Right atrium auricular region (tissue), 2 donors: ENCODE measurements around the gene TINCR. TPM values are rescaled to one million over a fixed set of nuclear protein-coding genes. Genes with fewer than 3 reads are reported as not detected.

Experiments used
- DNase-seq: peaks from one replicate; pipeline ENCODE4 v3.0.0-alpha.2; 2019; ENCODE audit warnings: low spot score
- H3K27ac ChIP-seq, 2 donors: fragments of 200-600 bp; sonication (generic); 1 replicate in 1 of 2; 2 replicates in 1 of 2; pipeline ENCODE4 v1.5.1; 2016 to 2019
- H3K27me3 ChIP-seq, 2 donors: fragments of 200-600 bp; sonication (generic); one replicate each; pipeline versions ENCODE4 v1.5.1 to v1.6.0; 2017 to 2019
- H3K36me3 ChIP-seq: fragments of 200-600 bp; sonication (generic); one replicate; pipeline ENCODE4 v1.5.1; 2016
- H3K4me1 ChIP-seq, 2 donors: fragments of 200-600 bp; sonication (generic); one replicate each; pipeline versions ENCODE4 v1.5.1 to v1.6.0; 2017 to 2019
- H3K4me3 ChIP-seq, 2 donors: fragments of 200-600 bp; sonication (generic); 1 replicate in 1 of 2; 2 replicates in 1 of 2; pipeline ENCODE4 v1.5.1; 2017 to 2019; ENCODE audit warnings: mild to moderate bottlenecking in 1 of 2, moderate library complexity in 1 of 2
- H3K9me3 ChIP-seq, 2 donors: fragments of 200-600 bp; sonication (generic); one replicate each; pipeline ENCODE4 v1.5.1; 2019
- total RNA-seq, 2 donors: library from RNA; depleted of rRNA; stranded (reverse); fragments of >200 nt; gene quantifications; one replicate each; pipeline ENCODE4 v1.1.0, GENCODE V29; 2016
- TF ChIP-seq, protein P1 (sequence below), 2 donors: fragments of 200-600 bp; sonication (generic); IDR thresholded peaks; one replicate each; pipeline ENCODE4 v1.5.1; 2019; ENCODE audit warnings: antibody characterized with exemption in 2 of 2

The TINCR gene
- total RNA-seq, 2 donors from 2014 or later: 0.59 TPM; not detected in 1

DNA sequence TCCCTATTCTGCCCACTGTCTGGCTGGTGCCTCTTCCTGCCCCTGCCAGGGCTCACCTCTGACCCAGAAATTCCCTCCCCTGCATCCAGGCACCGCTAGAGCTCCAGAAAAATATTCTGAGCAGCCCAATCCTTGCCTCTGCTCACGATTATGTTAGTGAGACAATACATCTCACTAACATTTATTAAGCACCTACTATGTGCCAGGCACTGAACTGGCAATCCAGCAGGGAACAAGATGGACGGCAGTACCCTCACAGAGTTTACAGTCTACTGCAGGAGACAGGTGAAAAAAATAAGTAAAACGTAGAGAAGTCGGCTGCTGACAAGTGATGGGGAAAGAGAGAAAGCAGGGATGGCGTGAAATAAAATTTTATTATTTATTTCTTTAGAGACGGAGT, 5.5 kb downstream of the TINCR start:
- DNase-seq: no peak
- TF ChIP-seq, protein P1, sequence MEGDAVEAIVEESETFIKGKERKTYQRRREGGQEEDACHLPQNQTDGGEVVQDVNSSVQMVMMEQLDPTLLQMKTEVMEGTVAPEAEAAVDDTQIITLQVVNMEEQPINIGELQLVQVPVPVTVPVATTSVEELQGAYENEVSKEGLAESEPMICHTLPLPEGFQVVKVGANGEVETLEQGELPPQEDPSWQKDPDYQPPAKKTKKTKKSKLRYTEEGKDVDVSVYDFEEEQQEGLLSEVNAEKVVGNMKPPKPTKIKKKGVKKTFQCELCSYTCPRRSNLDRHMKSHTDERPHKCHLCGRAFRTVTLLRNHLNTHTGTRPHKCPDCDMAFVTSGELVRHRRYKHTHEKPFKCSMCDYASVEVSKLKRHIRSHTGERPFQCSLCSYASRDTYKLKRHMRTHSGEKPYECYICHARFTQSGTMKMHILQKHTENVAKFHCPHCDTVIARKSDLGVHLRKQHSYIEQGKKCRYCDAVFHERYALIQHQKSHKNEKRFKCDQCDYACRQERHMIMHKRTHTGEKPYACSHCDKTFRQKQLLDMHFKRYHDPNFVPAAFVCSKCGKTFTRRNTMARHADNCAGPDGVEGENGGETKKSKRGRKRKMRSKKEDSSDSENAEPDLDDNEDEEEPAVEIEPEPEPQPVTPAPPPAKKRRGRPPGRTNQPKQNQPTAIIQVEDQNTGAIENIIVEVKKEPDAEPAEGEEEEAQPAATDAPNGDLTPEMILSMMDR (IDR thresholded peaks at IDR 0.05): no peak
- Histone ChIP-seq H3K27ac (no peak overlapping the region), H3K4me1 (no peaks in the 10 kb centered on the region), H3K9me3 (peaks cover 0 to 15% of the 10 kb centered on the region in 2 donors), H3K4me3 (no peak overlapping the region), H3K27me3 (peaks cover 0 to under 1% of the 10 kb centered on the region in 2 donors), H3K36me3 (no peaks in the 10 kb centered on the region)

DNA sequence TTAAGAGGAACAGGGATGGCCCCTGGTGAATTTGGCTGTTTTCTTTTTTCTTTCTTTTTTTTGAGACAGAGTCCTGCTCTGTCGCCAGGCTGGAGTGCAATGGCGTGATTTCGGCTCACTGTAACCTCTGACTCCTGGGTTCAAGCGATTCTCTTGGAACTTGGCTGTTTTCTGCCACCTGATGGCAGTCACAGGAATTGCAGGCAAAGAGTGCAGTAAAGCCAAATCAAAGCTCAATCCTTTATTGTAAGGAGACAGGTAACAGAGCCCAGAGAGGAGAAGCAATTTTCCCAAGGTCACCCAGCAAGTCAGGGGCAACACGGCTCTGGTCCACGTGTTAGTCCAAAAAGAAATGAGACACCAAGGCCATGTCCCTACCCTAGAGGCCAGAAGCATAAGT, 6.2 kb downstream of the TINCR start:
- TF ChIP-seq, protein P1 (IDR thresholded peaks at IDR 0.05): peak in 1 of 2 donors; percentile 12
- no peak for DNase-seq
- no peaks in the 10 kb centered on the region for H3K27me3 ChIP-seq

DNA sequence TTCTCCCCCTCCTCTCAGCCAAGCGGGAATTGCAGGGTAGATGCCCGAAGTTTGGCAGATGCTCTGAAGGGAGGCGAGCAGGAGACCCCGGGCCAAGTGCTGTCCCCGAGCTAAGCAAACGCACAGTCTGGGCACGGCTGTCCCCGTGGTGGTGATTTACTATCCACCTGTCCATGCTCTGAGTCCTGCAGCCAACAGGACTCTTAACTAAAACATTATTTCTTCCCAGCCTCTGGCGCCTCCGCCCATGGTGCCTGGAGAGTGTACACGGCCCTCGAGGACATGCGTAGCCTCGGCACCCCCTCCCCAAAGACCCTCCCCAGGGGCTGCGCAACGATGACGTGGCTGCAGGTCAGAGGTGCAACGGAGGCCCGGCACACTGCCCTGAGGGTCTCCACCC, 7.6 kb downstream of the TINCR start:
- no peak for DNase-seq

More for the DNA sequence above, 6.2 kb downstream of the TINCR start:
- Histone ChIP-seq H3K4me3 (no peak overlapping the region), H3K4me1 (no peaks in the 10 kb centered on the region), H3K27ac (no peak overlapping the region), H3K36me3 (no peaks in the 10 kb centered on the region), H3K9me3 (peaks cover 0 to 15% of the 10 kb centered on the region in 2 donors)

DNA sequence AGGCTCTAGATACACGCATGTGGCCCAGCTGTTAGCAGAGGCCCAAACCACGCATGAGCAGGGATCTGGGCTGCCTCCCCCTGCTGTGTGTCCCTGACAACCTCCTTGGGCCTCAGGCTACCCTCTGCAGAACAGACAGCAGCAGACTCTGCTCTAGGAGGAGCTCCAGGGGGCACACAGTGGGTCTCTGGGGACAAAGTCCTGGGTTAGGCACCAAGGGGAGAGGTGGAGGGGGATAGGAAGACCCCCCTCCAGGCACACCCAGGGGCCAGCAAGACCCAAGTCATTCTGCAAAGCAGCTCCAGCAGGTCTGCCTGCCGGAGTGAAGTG, 8.0 kb downstream of the TINCR start:
- no peaks in the 10 kb centered on the region for H3K4me1 ChIP-seq
- DNase-seq: no peak
- no peaks in the 10 kb centered on the region for H3K27me3 ChIP-seq
- TF ChIP-seq, protein P1 (IDR thresholded peaks at IDR 0.05): no peak
- no peak overlapping the region for H3K27ac ChIP-seq
- H3K4me3 ChIP-seq: no peak overlapping the region
- peaks cover 0 to 15% of the 10 kb centered on the region in 2 donors for H3K9me3 ChIP-seq
- no peaks in the 10 kb centered on the region for H3K36me3 ChIP-seq

More for the DNA sequence above, 7.6 kb downstream of the TINCR start:
- no peaks in the 10 kb centered on the region for H3K27me3 ChIP-seq
- no peak overlapping the region for H3K4me3 ChIP-seq
- no peak overlapping the region for H3K27ac ChIP-seq
- H3K4me1 ChIP-seq: no peaks in the 10 kb centered on the region
- TF ChIP-seq, protein P1 (IDR thresholded peaks at IDR 0.05): no peak
- H3K9me3 ChIP-seq: peaks cover 0 to 15% of the 10 kb centered on the region in 2 donors
- no peaks in the 10 kb centered on the region for H3K36me3 ChIP-seq

DNA sequence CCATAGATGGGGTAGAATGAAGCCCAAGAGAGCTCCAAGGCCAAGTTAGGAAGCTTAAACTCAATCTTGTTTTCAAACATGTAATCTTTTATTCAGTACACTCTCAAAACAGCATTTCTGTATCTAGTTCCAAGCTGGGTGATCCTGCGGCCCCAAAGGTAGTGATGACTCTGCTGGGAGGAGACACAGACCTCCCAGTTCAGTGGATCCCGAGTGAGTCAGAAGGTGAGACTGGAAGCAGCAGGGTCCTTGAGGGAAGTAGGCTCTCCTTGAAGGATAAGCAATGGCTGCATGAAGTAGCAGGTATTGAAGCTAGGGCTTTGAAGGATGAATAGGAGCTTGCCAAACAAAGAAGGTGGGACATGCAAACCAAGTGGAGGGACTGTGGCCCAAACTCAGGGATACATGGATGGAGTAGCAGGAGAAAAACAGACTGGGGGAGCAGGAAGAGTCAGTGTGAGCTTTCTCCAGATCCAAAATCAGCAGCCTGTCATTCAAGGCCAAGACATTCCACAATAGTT, 9.6 kb downstream of the TINCR start:
- no peaks in the 10 kb centered on the region for H3K27me3 ChIP-seq
- no peak overlapping the region for H3K27ac ChIP-seq
- TF ChIP-seq, protein P1 (IDR thresholded peaks at IDR 0.05): no peak
- peaks cover 0 to 15% of the 10 kb centered on the region in 2 donors for H3K9me3 ChIP-seq
- H3K4me1 ChIP-seq: no peaks in the 10 kb centered on the region
- DNase-seq: no peak
- H3K4me3 ChIP-seq: no peak overlapping the region
- no peaks in the 10 kb centered on the region for H3K36me3 ChIP-seq

DNA sequence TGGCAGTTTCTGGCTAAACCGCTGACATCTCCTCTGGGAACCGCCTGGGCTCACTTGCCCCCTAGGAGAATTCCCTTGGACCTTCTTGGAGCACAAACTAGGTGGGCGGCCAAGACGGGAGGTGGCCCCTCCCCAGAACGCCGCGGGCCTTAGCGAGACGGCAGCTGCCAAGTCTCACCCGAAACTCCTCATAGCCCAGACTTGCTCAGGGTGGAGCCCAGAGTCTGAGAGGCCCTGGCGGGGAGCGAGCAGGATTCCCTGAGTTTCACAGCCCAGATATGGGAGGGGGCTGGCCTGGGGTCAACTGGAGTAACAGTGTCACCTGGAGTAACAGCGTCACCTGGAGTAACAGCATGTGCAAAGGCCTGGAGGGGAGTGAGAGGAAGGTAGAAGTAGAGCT, 10.1 kb downstream of the TINCR start:
- Histone ChIP-seq H3K9me3 (peaks cover 0 to 15% of the 10 kb centered on the region in 2 donors), H3K27me3 (no peaks in the 10 kb centered on the region)
- TF ChIP-seq, protein P1 (IDR thresholded peaks at IDR 0.05): no peak

More for the DNA sequence above, 10.1 kb downstream of the TINCR start:
- Histone ChIP-seq H3K4me1 (no peaks in the 10 kb centered on the region), H3K36me3 (no peaks in the 10 kb centered on the region), H3K4me3 (no peak overlapping the region), H3K27ac (no peak overlapping the region)
- no peak for DNase-seq
